HCT116 (cell line): Measurements from ENCODE around the gene SLFN12L. TPM values are rescaled to one million over a fixed set of nuclear protein-coding genes. Genes with fewer than 3 reads are reported as not detected.

Experiments used
- ATAC-seq: fragments of 200-7000 bp; cut with Tn5 transposase; 2 replicates; pipeline ENCODE4 v1.9.1; 2020; ENCODE audit warnings: mild to moderate bottlenecking, moderate library complexity
- BruUV-seq: library from RNA; stranded (reverse); fragments of 400-500 nt; replicated peaks from 2 replicates; lab custom pipeline; 2021; lab: Mats Ljungman, UMichigan
- CTCF ChIA-PET: fragments of 300-600 bp; sonication (Branson Sonifier 250); formaldehyde crosslinking; loops from one replicate; lab custom pipeline; 2021; ENCODE audit warnings: antibody characterized with exemption; lab: Charles Lee
- POLR2A ChIA-PET: fragments of 300-600, 350-600 bp; sonication (Branson Sonifier 250); formaldehyde crosslinking; loops from one replicate; lab custom pipeline; 2021; ENCODE audit warnings: antibody characterized with exemption; lab: Charles Lee
- RAD21 ChIA-PET, 2 experiments: fragments of 300-600 bp; sonication (Branson Sonifier 250); formaldehyde crosslinking; loops; one replicate each; lab custom pipeline; 2023; ENCODE audit warnings: low total read pairs in 2 of 2; ENCODE audit not compliant: uncharacterized antibody in 2 of 2, unreplicated experiment in 2 of 2, low non-redundant PET in 1 of 2; lab: Charles Lee
- DNase-seq: peaks from one replicate; pipeline ENCODE4 v3.0.0-alpha.2; 2010; ENCODE audit warnings: low read depth, low spot score
- H2AFZ ChIP-seq: fragments of 200-600 bp; shearing (Covaris generic), sonication (generic); 2 replicates; pipeline ENCODE4 v1.6.1; 2017; ENCODE audit warnings: low read depth, mixed run types, mixed read lengths, antibody characterized with exemption, low read length; ENCODE audit not compliant: poor library complexity, severe bottlenecking
- H3K27ac ChIP-seq: 2 replicates; pipeline ENCODE4 v1.5.1; 2012; ENCODE audit warnings: low read depth, low read length
- H3K27me3 ChIP-seq: fragments of 200-600 bp; sonication (generic); 2 replicates; pipeline ENCODE4 v1.6.1; 2016; ENCODE audit warnings: mixed run types, low read length, mixed read lengths; ENCODE audit not compliant: insufficient read depth
- H3K36me3 ChIP-seq, 2 experiments: fragments of 200-500 bp in 1 of 2; fragments of 200-600 bp in 1 of 2; sonication (Bioruptor generic) in 1 of 2; sonication (generic) in 1 of 2; 2 replicates each; pipeline versions ENCODE4 v1.5.1 to v1.6.1; 2014 to 2016; ENCODE audit warnings: low read length in 2 of 2, inconsistent platforms in 1 of 2, mixed read lengths in 1 of 2, mixed run types in 1 of 2; ENCODE audit not compliant: insufficient read depth in 2 of 2, control insufficient read depth in 1 of 2
- H3K4me1 ChIP-seq, 2 experiments: fragments of 200-600 bp in 1 of 2; sonication (generic) in 1 of 2; 2 replicates each; pipeline versions ENCODE4 v1.5.1 to v1.6.1; 2012 to 2017; ENCODE audit warnings: low read length in 2 of 2, inconsistent platforms in 1 of 2, mild to moderate bottlenecking in 1 of 2, mixed read lengths in 1 of 2, mixed run types in 1 of 2, moderate library complexity in 1 of 2; ENCODE audit not compliant: insufficient read depth in 2 of 2, control insufficient read depth in 1 of 2
- H3K4me2 ChIP-seq: fragments of 200-600 bp; sonication (generic); 2 replicates; pipeline ENCODE4 v1.6.1; 2017; ENCODE audit warnings: mixed run types, low read length, mixed read lengths
- H3K4me3 ChIP-seq, 2 experiments: fragments of 200-600 bp in 1 of 2; sonication (generic) in 1 of 2; replicated peaks in 1 of 2; 2 replicates each; pipeline ENCODE4 v1.5.1; 2011 to 2016; ENCODE audit warnings: low read length in 2 of 2, control low read depth in 1 of 2, low read depth in 1 of 2, mild to moderate bottlenecking in 1 of 2, mixed read lengths in 1 of 2, mixed run types in 1 of 2
- H3K79me2 ChIP-seq: fragments of 200-600 bp; sonication (generic); 2 replicates; pipeline ENCODE4 v1.6.1; 2017; ENCODE audit warnings: mild to moderate bottlenecking, mixed run types, low read length, moderate library complexity, mixed read lengths; ENCODE audit not compliant: insufficient read depth
- H3K9ac ChIP-seq: fragments of 200-600 bp; sonication (generic); 2 replicates; pipeline ENCODE4 v1.6.1; 2016; ENCODE audit warnings: low read length, mixed read lengths
- H3K9me2 ChIP-seq: fragments of 200-600 bp; sonication (generic), shearing (Covaris generic); 2 replicates; pipeline ENCODE4 v1.6.1; 2017; ENCODE audit warnings: mixed run types, mild to moderate bottlenecking, moderate library complexity; ENCODE audit not compliant: insufficient read depth
- H3K9me3 ChIP-seq, 2 experiments: fragments of 200-500 bp in 1 of 2; fragments of 200-600 bp in 1 of 2; sonication (Bioruptor generic) in 1 of 2; sonication (generic) in 1 of 2; 2 replicates each; pipeline ENCODE4 v1.6.1; 2014 to 2017; ENCODE audit warnings: low read length in 2 of 2, mixed read lengths in 2 of 2, inconsistent platforms in 1 of 2, low read depth in 1 of 2, mild to moderate bottlenecking in 1 of 2, mixed run types in 1 of 2, moderate library complexity in 1 of 2; ENCODE audit not compliant: control insufficient read depth in 1 of 2, insufficient read depth in 1 of 2
- H4K20me1 ChIP-seq: fragments of 200-600 bp; sonication (generic), shearing (Covaris generic); 2 replicates; pipeline ENCODE4 v1.6.1; 2017; ENCODE audit warnings: mixed run types, mild to moderate bottlenecking, moderate library complexity; ENCODE audit not compliant: insufficient read depth
- ATF3 ChIP-seq: IDR thresholded peaks from 2 replicates; pipeline ENCODE4 v1.6.1; 2012
- CEBPB ChIP-seq: IDR thresholded peaks from 2 replicates; pipeline ENCODE4 v1.6.1; 2012; ENCODE audit warnings: low read depth
- CTCF ChIP-seq, 3 experiments: fragments of 200-600 bp in 1 of 3; sonication (generic) in 1 of 3; IDR thresholded peaks in 2 of 3; conservative IDR thresholded peaks in 1 of 3; 2 replicates each; pipeline ENCODE4 v1.5.1; 2012 to 2017; ENCODE audit warnings: low read depth in 2 of 3, low read length in 2 of 3, antibody characterized with exemption in 1 of 3, borderline replicate concordance in 1 of 3, control low read depth in 1 of 3, mild to moderate bottlenecking in 1 of 3, mixed read lengths in 1 of 3, mixed run types in 1 of 3, moderate library complexity in 1 of 3; ENCODE audit not compliant: insufficient read depth in 1 of 3
- ELF1 ChIP-seq: IDR thresholded peaks from 2 replicates; pipeline ENCODE4 v1.6.1; 2012; ENCODE audit warnings: low read depth, borderline replicate concordance
- FOSL1 ChIP-seq: IDR thresholded peaks from 2 replicates; pipeline ENCODE4 v1.6.1; 2012; ENCODE audit warnings: low read depth
- RAD21 ChIP-seq: IDR thresholded peaks from 2 replicates; pipeline ENCODE4 v1.6.1; 2012; ENCODE audit warnings: low read depth, mild to moderate bottlenecking
- SIN3A ChIP-seq: IDR thresholded peaks from 2 replicates; pipeline ENCODE4 v1.6.1; 2012; ENCODE audit warnings: low read depth
- SP1 ChIP-seq: IDR thresholded peaks from 2 replicates; pipeline ENCODE4 v1.6.1; 2012; ENCODE audit warnings: low read depth
- TCF7L2 ChIP-seq: IDR thresholded peaks from 2 replicates; pipeline ENCODE4 v1.7.0; 2011; ENCODE audit warnings: borderline replicate concordance, inconsistent platforms; ENCODE audit not compliant: insufficient read depth, insufficient read length; ENCODE audit errors: extremely low read depth
- ZNF274 ChIP-seq: fragments of 200-500 bp; sonication (Bioruptor generic); IDR thresholded peaks from 2 replicates; pipeline ENCODE4 v1.6.1; 2014; ENCODE audit warnings: mild to moderate bottlenecking, low read depth, low read length, inconsistent platforms
- intact Hi-C: fragments of 100-400 bp; cut with micrococcal nuclease; formaldehyde crosslinking; loops from 2 replicates; pipeline ENCODE4 v1.10.0; 2022
- total RNA-seq: library from RNA; stranded (reverse); gene quantifications from one replicate; pipeline ENCODE4 v1.2.1, GENCODE V29; 2021; ENCODE audit not compliant: unreplicated experiment
- TF ChIP-seq, protein P1 (sequence below): IDR thresholded peaks from 2 replicates; pipeline ENCODE4 v1.6.1; 2011; ENCODE audit warnings: mild to moderate bottlenecking, low read length, moderate library complexity; ENCODE audit not compliant: insufficient replicate concordance; ENCODE audit errors: extremely low read depth
- TF ChIP-seq, protein P2 (sequence below): IDR thresholded peaks from 2 replicates; pipeline ENCODE4 v1.6.1; 2012; ENCODE audit warnings: low read depth

The SLFN12L gene
- total RNA-seq, 1 experiment from 2014 or later = 0.17 TPM

- H3K27ac ChIP-seq = no peak overlapping the region
- no peak for DNase-seq
- no peak overlapping the region for H3K4me3 ChIP-seq
- RAD21 ChIA-PET = no interaction called here
- TF ChIP-seq, protein P1, sequence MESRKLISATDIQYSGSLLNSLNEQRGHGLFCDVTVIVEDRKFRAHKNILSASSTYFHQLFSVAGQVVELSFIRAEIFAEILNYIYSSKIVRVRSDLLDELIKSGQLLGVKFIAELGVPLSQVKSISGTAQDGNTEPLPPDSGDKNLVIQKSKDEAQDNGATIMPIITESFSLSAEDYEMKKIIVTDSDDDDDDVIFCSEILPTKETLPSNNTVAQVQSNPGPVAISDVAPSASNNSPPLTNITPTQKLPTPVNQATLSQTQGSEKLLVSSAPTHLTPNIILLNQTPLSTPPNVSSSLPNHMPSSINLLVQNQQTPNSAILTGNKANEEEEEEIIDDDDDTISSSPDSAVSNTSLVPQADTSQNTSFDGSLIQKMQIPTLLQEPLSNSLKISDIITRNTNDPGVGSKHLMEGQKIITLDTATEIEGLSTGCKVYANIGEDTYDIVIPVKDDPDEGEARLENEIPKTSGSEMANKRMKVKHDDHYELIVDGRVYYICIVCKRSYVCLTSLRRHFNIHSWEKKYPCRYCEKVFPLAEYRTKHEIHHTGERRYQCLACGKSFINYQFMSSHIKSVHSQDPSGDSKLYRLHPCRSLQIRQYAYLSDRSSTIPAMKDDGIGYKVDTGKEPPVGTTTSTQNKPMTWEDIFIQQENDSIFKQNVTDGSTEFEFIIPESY = no peak
- TF ChIP-seq ELF1 (no peak), FOSL1 (no peak), SIN3A (no peak), CEBPB (no peak), ATF3 (no peak), CTCF (IDR thresholded peaks at IDR 0.05 in 2 of 3, conservative IDR thresholded peaks at IDR 0.05 in 1 of 3; ENCODE audit: borderline replicate concordance in 1 of 3, insufficient read depth in 1 of 3, low read depth in 2 of 3, low read length in 2 of 3) (no peak), TCF7L2 (no peak), RAD21 (no peak), ZNF274 (no peak), SP1 (no peak)
- TF ChIP-seq, protein P2, sequence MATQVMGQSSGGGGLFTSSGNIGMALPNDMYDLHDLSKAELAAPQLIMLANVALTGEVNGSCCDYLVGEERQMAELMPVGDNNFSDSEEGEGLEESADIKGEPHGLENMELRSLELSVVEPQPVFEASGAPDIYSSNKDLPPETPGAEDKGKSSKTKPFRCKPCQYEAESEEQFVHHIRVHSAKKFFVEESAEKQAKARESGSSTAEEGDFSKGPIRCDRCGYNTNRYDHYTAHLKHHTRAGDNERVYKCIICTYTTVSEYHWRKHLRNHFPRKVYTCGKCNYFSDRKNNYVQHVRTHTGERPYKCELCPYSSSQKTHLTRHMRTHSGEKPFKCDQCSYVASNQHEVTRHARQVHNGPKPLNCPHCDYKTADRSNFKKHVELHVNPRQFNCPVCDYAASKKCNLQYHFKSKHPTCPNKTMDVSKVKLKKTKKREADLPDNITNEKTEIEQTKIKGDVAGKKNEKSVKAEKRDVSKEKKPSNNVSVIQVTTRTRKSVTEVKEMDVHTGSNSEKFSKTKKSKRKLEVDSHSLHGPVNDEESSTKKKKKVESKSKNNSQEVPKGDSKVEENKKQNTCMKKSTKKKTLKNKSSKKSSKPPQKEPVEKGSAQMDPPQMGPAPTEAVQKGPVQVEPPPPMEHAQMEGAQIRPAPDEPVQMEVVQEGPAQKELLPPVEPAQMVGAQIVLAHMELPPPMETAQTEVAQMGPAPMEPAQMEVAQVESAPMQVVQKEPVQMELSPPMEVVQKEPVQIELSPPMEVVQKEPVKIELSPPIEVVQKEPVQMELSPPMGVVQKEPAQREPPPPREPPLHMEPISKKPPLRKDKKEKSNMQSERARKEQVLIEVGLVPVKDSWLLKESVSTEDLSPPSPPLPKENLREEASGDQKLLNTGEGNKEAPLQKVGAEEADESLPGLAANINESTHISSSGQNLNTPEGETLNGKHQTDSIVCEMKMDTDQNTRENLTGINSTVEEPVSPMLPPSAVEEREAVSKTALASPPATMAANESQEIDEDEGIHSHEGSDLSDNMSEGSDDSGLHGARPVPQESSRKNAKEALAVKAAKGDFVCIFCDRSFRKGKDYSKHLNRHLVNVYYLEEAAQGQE = no peak
- CTCF ChIA-PET = no interaction called here
- H2AFZ ChIP-seq = no peak overlapping the region
- H3K9me3 ChIP-seq = no peaks in the 10 kb centered on the region
- POLR2A ChIA-PET = no interaction called here
- H3K79me2 ChIP-seq = no peaks in the 10 kb centered on the region
- no peaks in the 10 kb centered on the region for H4K20me1 ChIP-seq
- no peak overlapping the region for H3K4me2 ChIP-seq
- no peak overlapping the region for H3K9ac ChIP-seq
- H3K4me1 ChIP-seq = no peaks in the 10 kb centered on the region
- H3K27me3 ChIP-seq = peaks cover 8% of the 10 kb centered on the region; the same call in 1 of the 2 replicates
- no TSS peak for BruUV-seq
- ATAC-seq = no peak
- no peaks in the 10 kb centered on the region for H3K9me2 ChIP-seq
- intact Hi-C loops = no loop called here
- H3K36me3 ChIP-seq = no peaks in the 10 kb centered on the region
Measured at GRCh38 chr17:35453171-35453570, 84.3 kb downstream of the SLFN12L start.
